GM18867 (cell line): ENCODE data around the gene TPRA1.
"Not testable (repeated sequence)": the region's sequence is repeated elsewhere in the genome, so short reads cannot be mapped to it uniquely, and the experiment has no call there.

Experiments
- ATAC-seq: cut with Tn5 transposase; IDR thresholded peaks from one replicate; pipeline ENCODE4 v1.9.1; 2021; ENCODE audit warnings: mild to moderate bottlenecking, moderate library complexity; ENCODE audit not compliant: unreplicated experiment

The TPRA1 gene

DNA sequence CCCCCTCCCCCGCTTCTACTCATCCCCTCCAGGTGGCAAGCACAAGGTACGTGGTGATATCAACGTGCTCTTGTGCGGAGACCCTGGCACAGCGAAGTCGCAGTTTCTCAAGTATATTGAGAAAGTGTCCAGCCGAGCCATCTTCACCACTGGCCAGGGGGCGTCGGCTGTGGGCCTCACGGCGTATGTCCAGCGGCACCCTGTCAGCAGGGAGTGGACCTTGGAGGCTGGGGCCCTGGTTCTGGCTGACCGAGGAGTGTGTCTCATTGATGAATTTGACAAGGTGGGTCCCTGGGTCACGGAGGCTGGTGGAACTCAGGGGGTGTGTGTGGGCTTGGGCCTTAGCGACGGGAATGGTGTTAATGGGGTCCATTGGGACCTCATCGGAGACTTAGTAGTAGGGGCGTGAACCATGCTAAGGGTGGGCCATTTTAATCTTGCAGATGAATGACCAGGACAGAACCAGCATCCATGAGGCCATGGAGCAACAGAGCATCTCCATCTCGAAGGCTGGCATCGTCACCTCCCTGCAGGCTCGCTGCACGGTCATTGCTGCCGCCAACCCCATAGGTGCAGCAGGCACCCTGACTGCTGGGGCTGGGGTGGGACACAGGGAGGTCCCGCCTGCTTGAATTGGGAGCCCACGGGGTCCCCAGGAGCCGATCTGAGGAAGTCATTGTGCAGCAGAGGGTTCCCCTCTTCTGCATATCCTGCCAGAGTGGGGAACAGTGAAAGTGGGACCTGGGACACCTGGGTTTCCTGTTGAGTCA, 26.5 kb upstream of the TPRA1 start:
- no peak for ATAC-seq

DNA sequence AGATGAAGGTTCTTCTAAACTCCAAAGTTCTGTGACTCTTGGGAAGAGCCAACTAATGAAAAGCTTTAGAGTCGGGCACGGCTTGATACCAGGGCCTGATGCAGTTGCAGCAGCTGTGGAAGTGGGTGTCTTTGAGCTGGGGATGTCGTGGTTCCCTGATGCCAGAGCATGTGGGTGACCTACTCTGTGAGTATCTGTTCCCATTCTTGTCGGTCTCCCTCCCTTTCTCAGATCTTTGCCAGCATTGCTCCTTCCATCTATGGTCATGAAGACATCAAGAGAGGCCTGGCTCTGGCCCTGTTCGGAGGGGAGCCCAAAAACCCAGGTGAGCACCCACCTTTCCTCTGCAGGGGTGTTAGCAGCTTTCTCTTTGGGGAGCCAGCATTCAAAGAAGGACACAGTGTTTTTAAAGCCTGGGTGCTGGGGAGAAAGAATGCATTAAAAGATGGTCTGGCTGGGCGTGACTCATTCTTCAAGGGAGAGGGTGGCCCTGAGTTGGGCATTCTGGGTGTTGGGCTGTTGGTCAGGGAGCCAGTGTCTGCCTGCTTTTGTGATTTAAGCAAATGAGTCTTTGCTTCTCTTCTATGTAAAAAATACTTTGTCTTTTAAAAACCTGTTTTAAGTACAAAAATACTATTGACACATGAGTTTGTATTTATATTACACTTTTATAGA, 25.2 kb upstream of the TPRA1 start:
- no peak for ATAC-seq

DNA sequence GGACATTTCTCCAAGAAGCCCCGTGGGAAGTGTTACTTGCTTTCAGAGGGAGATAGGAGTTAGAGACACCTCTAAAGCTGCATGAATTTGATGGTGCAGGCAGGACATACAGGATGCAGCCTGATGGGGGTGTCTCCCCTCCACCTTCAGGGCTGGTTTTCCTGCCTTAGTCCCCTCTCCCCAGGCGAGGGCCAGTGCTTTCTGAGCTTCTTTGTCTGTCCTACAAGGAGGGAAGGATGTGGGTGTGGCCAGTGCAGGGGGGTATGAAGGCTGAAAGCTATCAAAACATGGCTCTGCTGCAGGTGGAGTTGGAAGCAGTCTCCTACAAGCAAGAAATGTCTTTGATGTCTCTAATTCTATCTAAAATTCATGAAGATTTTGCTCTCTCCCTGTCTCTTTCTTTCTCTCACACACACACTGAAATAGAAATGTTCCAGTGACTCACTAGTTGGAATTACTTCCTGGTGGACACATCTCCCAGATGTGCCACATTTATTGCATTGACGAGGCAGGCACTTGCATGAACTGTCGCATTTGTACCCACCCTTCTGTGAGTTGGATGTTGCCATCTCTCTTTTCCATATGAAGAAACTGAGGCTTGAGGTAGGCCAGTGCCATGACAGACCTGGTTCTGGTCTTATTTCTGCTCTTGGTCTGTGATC, 24.5 kb upstream of the TPRA1 start:
- no peak for ATAC-seq

DNA sequence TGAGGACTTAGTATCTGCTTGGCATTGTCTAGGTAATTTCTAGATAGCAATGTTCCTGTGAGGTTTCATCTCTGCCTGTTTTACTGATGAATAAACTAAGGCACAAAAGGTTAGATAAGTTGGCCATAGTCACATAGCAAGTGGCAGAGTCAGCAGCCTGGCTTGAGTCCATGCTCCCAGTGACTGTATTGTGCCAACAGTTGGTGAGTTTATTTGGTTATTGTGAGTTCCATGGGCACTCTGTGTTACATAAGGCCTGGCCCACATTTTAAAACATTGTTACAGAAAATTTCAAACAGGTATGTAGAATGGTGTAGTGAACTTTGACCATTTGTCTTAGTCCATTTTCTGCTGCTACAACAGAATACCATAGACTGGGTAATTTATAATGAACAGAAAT, 22.9 kb upstream of the TPRA1 start:
- no peak for ATAC-seq

DNA sequence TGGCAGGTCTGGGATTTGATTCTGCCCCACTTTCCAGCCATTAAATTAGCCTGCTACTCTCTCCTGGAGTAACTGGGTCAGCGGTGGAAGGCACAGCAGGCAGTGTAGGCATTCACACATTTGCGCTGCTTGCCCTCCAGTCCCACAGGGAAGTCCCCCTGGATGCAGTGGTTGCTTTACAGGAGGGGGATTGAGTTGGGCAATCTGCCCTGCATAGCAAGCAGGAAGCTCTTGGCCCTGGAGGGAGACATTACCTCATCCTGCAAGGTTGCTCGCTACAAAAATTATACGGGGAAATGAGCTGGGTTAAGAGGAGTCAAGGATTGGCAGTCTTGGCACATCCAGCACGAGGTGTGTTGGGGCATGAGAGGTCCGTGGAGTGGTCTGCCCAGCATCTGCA, 22.4 kb upstream of the TPRA1 start:
- ATAC-seq = no peak

DNA sequence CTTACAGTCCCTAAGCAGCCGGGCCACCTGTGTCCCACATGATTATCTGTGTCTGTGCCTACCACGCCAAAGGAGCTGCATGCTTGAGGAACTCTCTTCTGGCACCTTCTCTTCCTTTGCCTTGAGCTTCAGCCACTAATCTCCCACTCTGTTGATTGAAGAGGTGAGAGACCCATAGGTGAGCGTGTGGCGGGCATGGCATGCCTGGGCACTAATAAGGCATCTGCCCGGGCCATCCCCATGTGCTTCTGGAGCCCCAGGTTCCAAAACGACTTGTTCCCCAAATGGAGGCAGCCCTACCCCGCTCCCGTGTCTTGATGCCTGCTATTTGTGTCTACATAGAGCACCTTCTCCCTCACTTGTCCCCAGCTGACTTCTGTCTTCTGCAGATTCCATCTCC, 20.7 kb upstream of the TPRA1 start:
- no peak for ATAC-seq

DNA sequence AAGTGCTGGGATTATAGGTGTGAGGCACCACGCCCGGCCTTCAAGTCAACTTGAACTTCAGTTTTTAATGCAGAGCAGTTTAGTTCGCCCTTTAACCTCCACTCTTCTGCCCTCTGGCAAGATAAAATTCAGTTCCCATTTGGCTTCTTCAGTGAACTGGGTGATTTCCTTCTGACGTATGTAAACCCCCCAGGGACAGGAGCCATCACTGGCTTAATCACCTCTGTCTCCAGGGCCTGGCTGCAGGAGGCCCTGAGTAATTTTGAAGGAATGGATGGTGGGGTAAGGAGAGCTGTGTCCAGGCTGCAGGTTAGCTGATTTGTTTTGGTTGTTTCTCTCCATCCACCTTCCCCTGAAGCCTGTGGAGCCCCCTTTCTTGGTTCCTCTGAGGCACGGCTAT, 19.6 kb upstream of the TPRA1 start:
- ATAC-seq = no peak

DNA sequence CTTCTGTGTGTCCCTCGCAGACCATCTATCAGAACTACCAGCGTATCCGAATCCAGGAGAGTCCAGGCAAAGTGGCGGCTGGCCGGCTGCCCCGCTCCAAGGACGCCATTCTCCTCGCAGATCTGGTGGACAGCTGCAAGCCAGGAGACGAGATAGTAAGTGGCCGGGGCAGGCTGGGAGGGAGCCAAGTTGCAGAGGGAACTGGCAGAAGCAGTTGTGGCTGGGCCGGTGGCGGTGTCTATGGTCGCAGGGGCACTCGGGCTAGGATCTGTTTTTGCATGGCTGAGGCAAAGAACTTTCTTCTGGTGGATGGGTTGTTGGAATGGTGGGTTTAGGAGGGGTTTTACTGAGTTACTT, 17.8 kb upstream of the TPRA1 start:
- no peak for ATAC-seq

DNA sequence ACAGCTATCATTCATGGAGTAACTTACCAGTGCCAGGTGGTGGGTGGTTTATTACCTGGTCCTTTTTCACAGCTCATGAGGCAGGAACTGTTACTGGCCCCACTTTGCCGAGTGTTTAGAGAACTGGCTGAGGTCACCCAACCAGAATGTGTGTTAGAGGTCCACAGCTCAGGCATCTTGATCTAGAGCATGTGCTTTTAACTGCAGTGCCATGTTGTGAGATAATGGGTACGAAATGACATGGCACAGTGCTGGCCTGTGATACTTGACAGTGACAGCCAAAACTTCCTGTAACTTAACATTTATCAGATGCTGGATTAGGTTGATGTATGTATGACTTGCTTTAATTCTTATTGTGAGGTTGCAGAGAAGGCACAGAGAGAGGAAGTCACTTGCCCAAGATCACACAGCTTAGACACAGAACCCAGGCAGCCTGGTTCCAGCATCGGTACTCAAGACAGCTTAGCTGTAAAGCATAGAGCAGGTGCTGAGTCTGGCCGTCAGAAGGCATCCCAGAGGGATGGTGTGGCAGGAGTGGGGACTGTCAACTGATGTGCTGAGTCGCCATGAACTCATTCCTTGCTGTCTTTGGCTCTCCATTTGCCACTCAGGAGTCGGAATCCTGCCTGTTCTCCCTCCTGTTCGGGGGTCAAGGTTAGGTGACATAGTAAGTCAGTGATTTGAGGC, 17.3 kb upstream of the TPRA1 start:
- no peak for ATAC-seq

DNA sequence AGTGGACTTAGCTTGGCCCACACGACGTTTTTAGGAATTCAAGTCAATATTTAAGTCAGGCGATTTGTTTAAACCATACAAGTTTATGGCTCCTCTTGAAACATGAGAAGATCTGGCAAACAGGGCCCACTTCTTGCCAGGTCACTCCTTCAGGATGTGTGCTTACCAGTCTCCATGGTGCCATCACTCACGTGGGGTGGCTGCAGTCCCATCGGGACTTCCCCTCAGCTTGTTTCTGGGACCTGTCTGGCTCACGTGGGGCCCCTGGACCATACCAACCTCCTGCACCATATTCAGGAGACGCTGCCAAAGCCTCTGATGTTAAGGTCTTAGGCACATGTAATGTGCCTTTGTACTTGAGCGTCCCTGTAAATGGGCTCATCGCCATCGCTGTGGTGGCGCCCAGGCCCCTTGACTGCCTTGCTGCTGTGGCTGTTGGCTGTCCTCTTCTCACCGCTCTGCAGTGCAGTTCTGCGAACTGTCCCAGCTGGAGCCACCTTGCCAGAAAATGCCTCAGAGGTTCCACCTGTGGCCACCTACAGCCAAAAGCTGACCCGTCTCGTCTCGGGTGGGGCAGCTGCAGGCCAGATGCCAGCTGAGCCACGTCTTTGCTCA, 16.6 kb upstream of the TPRA1 start:
- ATAC-seq = no peak

DNA sequence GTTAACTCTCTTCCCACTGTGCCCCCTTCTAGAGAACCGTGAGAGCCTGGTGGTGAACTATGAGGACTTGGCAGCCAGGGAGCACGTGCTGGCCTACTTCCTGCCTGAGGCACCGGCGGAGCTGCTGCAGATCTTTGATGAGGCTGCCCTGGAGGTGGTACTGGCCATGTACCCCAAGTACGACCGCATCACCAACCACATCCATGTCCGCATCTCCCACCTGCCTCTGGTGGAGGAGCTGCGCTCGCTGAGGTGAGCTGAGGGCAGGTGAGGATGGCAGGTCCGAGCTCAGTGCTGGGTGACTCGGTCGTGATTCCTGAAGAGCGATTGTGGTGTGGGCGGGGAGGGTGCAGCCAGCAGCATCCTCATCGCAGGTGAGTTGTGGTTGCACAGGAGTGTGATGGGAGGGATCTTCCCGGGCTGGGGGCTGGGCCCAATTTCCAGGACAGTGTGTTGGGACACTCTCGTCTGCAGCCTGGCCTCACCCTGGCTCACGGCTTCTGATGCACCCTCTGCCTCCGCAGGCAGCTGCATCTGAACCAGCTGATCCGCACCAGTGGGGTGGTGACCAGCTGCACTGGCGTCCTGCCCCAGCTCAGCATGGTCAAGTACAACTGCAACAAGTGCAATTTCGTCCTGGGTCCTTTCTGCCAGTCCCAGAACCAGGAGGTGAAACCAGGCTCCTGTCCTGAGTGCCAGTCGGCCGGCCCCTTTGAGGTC, 15.7 kb upstream of the TPRA1 start:
- ATAC-seq = no peak

DNA sequence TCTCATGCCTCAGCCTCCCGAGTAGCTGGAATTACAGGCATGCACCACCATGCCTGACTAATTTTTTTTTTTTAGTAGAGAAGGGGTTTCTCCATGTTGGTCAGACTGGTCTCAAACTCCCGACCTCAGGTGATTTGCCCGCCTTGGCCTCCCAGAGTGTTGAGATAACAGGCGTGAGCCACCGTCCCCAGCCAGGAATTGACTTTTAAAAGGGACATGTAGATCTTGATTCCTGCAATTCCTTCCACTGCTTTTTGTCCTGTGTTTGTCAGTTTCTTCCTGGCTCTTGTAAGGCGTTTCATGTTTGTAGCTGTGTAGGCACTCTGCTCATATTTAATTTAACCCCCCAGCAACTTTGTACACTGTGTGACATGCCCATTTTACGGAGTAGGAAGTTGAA, 15.0 kb upstream of the TPRA1 start:
- not testable (repeated sequence) for ATAC-seq

DNA sequence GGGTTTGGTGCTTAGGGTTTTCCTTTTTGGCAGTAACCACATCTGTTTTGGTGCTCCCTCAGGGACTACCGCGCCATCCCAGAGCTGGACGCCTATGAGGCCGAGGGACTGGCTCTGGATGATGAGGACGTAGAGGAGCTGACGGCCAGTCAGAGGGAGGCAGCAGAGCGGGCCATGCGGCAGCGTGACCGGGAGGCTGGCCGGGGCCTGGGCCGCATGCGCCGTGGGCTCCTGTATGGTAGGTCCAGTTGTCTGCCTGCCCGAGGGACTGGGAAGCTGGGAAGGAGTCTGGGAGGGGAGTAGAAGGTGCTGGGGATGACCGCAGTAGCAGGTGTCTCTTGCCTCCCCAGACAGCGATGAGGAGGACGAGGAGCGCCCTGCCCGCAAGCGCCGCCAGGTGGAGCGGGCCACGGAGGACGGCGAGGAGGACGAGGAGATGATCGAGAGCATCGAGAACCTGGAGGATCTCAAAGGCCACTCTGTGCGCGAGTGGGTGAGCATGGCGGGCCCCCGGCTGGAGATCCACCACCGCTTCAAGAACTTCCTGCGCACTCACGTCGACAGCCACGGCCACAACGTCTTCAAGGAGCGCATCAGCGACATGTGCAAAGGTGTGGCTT, 14.1 kb upstream of the TPRA1 start:
- no peak for ATAC-seq

DNA sequence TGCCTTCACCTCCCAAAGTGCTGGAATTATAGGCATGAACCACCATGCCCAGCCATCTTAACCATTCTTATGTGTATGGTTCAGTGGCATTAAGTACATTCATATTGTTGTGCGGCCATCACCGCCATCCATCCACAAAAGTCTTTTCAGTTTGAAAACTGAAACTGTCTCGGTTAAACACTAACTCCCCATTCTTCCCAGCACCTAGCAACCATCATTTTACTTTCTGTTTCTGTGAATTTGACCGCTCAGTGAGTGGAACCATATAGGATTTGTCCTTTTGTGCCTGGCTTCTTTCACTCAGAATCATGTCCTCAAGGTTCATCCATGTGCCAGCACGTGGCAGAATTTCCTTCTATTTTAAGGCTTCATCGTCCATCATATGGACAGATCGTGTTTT, 13.5 kb upstream of the TPRA1 start:
- ATAC-seq = peak; percentile 43

DNA sequence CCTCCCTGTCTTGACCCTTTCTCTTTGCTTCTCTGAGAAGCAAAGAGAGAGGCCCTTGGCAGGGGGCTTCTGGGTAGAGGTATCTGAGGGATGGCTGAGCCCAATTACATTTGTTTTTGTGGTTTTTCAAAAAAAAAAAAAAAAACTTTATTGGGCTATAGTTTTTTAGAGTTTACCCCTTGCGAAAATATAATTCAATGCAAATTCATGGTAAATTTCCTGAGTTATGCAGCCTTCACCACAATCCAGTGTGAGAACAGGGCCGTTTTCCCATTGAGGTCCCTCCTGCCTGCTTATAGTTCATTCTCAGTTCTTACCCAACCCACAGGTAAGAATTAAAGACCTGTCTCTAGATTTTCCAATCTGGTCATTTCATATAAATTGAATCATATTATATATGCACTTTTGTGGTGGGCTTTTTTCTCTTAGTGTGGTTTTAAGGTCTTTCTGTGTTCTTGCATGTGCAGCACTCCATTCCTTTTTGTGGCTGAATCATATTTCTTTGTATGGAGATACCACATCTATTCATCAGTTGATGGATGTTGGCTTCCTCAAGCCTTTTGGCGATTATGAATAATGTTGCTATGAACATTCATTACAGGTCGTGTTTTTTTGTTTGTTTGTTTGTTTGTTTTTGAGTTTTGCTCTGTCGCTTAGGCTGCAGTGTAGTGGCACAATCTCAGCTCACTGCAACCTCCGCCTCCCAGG, 10.4 kb upstream of the TPRA1 start:
- ATAC-seq = no peak

DNA sequence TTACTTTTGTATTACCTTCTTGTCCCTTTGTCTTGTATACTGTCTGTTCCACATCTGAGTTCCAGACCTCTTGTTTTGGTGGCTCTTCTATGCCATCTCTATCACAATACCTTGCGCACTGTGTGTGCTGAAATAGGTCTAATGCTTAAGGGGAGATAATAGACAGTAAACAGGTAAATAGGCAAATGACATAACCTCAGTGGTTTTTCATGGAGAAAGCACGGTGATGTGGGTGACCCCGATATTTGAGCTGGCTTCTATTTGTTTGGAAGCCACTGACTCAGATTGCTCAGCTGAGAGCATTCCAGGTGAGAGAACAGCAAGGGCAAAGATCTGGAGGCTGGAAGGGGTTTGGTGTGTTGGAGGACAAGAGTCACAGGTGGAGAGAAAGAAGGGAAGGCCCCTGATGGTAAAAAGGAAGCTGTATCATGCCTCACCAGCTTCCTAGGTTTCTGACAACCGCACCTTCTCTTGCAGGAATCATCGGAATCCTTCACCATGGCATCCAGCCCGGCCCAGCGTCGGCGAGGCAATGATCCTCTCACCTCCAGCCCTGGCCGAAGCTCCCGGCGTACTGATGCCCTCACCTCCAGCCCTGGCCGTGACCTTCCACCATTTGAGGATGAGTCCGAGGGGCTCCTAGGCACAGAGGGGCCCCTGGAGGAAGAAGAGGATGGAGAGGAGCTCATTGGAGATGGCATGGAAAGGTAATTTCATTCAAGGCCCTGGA, 8.5 kb upstream of the TPRA1 start:
- no peak for ATAC-seq

DNA sequence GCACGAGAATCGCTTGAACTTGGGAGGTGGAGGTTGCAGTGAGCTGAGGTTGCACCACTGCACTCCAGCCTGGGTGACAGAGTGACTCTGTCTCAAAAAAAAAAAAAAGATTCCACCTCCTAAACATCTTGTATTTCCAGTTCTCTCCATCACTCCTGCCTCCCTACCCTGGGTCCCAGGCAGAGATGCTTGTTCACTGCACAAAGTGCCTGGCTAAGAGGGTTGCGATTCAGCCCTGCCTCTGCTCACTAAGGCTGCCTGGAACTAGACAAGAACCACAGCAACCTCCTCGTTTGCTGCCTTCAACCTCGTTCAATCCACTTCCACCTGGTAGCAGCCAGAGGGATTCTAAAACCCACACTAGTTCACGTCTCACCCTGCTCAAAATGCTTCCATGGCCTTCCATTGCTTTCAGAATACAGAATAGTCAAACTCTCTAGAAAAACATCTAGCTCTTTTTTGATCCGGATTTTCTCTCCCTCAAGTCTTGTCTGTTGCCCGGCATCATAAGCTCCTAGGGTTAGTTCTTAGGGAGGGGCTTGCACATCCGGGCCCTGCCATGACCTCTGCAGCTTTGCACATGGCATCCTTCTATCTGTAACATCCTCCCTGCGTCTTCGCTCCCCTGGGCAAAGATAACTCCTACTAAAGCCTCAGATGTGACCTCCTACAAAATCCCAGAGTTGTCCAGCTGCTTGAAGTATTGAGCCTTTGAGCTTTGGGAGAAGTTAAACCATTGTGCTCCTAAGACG, 6.7 kb upstream of the TPRA1 start:
- no peak for ATAC-seq

DNA sequence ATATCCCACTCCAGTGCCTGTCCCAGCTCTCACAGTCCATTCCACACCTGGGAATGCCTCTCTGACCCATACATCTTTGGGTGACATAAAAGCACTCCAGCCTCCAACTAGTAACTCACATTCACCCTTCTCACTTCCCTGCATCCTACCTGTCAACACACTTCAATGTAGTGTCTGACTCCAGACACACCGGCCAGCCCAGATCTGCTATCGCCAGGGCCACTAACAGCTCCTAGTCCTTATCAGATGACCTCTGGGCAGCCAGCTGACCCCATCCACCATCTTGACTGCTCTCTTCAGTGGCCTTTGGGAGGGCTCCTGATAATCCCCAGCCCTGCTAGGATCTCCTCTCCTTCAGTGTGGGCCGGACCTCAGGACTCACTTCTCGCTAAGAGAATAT, 4.8 kb upstream of the TPRA1 start:
- no peak for ATAC-seq
